WERI-Rb-1 (cell line): ENCODE measurements around the gene KRI1.

Source experiments
- DNase-seq: peaks from one replicate; pipeline ENCODE4 v3.0.0-alpha.2; 2020
- H3K27ac ChIP-seq: fragments of 250-450 bp; sonication (Bioruptor Pico); 2 replicates; pipeline ENCODE4 v1.5.1; 2020; ENCODE audit warnings: mild to moderate bottlenecking, moderate library complexity
- H3K27me3 ChIP-seq: fragments of 250-450 bp; sonication (Bioruptor Pico); 2 replicates; pipeline ENCODE4 v1.5.1; 2021; ENCODE audit warnings: mild to moderate bottlenecking, low read depth, moderate library complexity; ENCODE audit not compliant: insufficient read depth, severe bottlenecking
- H3K36me3 ChIP-seq: fragments of 250-450 bp; sonication (Bioruptor Pico); 2 replicates; pipeline ENCODE4 v1.5.1; 2020; ENCODE audit warnings: mild to moderate bottlenecking, moderate library complexity
- H3K4me3 ChIP-seq: 2 replicates; pipeline ENCODE4 v1.5.1; 2011; ENCODE audit warnings: low read depth, mild to moderate bottlenecking, control low read depth, low read length
- H3K9me3 ChIP-seq: fragments of 250-450 bp; sonication (Bioruptor Pico); 2 replicates; pipeline ENCODE4 v1.5.1; 2021; ENCODE audit warnings: mild to moderate bottlenecking, moderate library complexity; ENCODE audit not compliant: severe bottlenecking
- CTCF ChIP-seq: IDR thresholded peaks from 2 replicates; pipeline ENCODE4 v1.5.1; 2011; ENCODE audit warnings: low read depth, mild to moderate bottlenecking, control low read depth, inconsistent platforms, low read length

The KRI1 gene

DNA sequence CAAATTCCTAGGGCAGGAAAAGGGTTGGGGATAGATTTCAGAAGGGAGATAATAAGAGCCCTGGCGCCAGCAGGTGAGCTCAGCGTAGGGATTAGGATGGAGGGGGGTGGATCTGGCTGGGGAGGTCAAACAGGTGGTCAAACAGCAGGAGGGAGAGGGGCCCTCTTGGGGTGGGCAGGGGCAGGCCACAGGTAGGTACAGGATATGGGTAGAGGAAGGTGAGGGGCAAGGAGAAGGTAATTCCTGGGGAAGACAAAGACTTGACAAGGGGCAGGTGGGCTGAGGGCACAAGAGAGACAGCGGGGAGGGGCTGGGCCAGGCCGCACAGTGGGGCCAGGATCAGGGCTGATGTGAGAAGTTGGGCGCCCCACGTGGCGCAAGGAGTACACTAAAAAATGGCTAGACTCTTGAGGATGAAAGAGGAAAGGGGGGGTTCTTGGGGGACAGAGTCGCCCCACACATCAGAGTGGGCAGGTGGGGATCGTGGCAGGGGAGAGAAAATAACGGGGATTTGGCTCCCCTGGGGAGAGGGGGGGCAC is 713 bp downstream of the KRI1 start:
- peak; percentile 89 for DNase-seq
- TF ChIP-seq CTCF, result peak; percentile 39
- Histone ChIP-seq H3K27me3 (no peaks in the 10 kb centered on the region), H3K9me3 (no peaks in the 10 kb centered on the region), H3K27ac (peak overlapping the region; percentile 98), H3K36me3 (peaks cover 59% of the 10 kb centered on the region), H3K4me3 (peak overlapping the region; percentile 92)

DNA sequence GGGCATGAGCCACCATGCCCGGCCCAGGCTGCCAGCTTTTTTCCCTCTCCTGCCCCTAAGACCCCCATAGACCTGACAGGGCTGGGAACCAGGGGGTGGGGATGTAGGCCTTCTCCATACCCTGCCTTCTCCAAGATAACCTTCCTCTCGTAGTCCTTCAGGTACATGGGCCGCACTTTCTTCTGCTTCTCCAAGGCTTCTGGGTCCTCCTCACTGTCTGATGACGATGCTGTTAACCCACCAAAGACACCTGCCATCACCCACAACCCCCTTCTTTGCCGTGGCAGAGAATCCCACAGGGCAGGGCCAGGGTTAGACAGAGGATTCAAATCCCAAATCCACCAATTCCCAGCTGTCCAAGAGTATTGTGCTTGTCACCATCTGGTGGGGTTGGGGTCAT is 3.2 kb downstream of the KRI1 start:
- TF ChIP-seq CTCF, result no peak
- Histone ChIP-seq H3K27ac (peak overlapping the region; percentile 98; the same call in 1 of the 2 replicates), H3K9me3 (no peaks in the 10 kb centered on the region), H3K36me3 (peaks cover 84% of the 10 kb centered on the region), H3K27me3 (no peaks in the 10 kb centered on the region), H3K4me3 (no peak overlapping the region)
- no peak for DNase-seq

DNA sequence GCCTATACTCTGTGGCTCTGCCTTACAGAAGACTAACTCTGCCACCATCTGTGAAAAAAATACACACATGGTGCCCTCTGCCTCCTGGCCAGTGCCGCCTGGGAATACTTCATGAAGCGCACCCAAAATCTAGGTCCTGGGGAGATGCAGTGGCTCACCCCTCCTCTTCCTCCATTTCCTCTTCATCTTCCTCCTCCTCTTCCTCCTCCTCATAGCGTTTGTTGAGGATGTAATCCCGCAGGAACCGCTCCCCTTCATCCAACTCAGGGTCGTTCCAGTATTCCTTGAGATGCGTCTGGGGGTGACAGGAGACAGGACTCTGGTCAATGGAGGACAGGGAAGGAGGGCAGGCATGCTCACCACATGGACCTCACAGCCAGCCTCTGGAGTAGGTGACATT is 5.7 kb downstream of the KRI1 start:
- no peak for TF ChIP-seq CTCF
- Histone ChIP-seq H3K27ac (no peak overlapping the region), H3K9me3 (no peaks in the 10 kb centered on the region), H3K27me3 (no peaks in the 10 kb centered on the region), H3K4me3 (no peak overlapping the region), H3K36me3 (peaks cover 96% of the 10 kb centered on the region)
- no peak for DNase-seq

DNA sequence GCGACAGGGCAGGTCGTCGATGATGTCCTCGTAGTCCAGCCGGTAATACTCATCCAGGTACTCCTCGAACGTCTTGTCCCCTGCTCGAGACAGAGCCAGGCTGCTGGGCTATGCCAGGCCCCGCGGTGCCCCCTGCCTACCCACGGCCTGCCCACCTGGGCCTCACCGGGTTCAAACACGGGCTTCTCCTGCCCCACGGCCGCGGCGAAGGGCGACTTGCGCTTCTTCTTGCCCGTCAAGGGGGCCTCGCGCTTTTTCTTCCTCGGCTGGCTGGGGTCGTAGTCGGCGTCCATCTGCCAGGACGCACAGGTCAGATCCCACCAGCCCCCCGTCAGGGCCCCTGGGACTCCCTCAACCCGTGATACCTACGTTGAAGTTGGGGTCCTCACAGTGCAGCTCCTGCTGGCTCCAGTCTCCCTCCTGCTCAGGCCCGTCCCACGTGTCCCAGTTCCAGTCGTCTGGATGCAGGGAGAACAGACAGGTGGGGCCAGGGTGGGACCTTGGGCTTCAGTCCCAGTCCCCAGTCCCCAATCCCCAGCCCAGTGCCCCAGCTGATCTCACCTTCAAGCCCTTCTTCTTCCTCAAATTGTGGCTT is 8.1 kb downstream of the KRI1 start:
- no peak overlapping the region for H3K27ac ChIP-seq
- peaks cover 100% of the 10 kb centered on the region for H3K36me3 ChIP-seq
- no peaks in the 10 kb centered on the region for H3K27me3 ChIP-seq
- H3K9me3 ChIP-seq, result no peaks in the 10 kb centered on the region
- no peak for TF ChIP-seq CTCF
- H3K4me3 ChIP-seq, result no peak overlapping the region
- no peak for DNase-seq

GRCh38 chr19:10555610-10555973 is 10.2 kb downstream of the KRI1 start:
- TF ChIP-seq CTCF, result no peak

More at GRCh38 chr19:10555610-10555973, 10.2 kb downstream of the KRI1 start:
- peaks cover 99% of the 10 kb centered on the region for H3K36me3 ChIP-seq
- peak overlapping the region; percentile 28; the same call in 1 of the 2 replicates for H3K27ac ChIP-seq
- no peaks in the 10 kb centered on the region for H3K9me3 ChIP-seq
- no peaks in the 10 kb centered on the region for H3K27me3 ChIP-seq
- no peak overlapping the region for H3K4me3 ChIP-seq
- no peak for DNase-seq
